C4-2B (cell line): ENCODE results near the gene ESPN.
"Not testable (repeated sequence)": the region's sequence is repeated elsewhere in the genome, so short reads cannot be mapped to it uniquely, and the experiment has no call there.

Source experiments
- H3K27ac ChIP-seq: fragments of 450-650 bp; 2 replicates; pipeline ENCODE4 v1.5.1; 2017
- ZFX ChIP-seq: fragments of 450-650 bp; IDR thresholded peaks from 2 replicates; pipeline ENCODE4 v1.6.1; 2017
- TF ChIP-seq, protein P1 (sequence below): fragments of 450-650 bp; conservative IDR thresholded peaks from 2 replicates; pipeline ENCODE4 v1.5.1; 2017; ENCODE audit warnings: mild to moderate bottlenecking

ESPN gene

DNA sequence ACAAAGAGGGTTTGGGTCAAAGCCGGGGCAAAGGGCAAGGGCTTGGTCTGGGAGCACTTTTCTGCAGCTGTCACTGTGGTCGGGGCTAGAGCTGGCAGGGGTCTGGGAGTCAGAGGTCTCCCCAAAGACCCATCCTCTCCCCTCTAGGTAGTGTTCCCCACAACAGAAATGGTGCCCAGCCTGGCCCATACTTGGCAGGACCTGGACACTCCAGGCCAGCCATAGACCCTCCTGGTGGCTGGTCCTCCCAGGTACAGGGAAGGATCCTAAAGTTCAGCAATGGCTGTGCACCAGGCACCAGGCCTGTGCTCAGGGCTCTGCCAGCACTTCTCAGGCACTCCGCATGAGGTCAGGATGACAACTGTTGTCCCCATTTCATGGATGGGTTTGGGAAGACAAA is 11.0 kb downstream of the ESPN start:
- no peak for TF ChIP-seq ZFX

DNA sequence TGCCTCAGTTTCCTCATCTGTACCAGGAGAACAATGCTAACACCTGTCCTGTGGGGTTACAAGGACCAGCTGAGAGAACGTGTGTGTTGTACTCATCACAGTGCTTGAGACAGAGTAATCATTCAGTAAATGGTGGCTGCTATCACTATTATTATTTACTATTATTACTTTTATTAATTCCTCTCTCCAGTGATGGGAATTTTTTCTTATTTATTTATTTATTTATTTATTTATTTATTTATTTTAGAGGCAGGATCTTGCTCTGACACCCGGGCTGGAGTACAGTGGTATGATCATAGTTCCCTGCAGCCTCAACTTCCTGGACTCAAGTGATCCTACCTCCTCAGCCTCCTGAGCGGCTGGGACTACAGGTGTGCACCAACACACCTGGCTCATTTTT is 11.7 kb downstream of the ESPN start:
- not testable (repeated sequence) for H3K27ac ChIP-seq

More for the DNA sequence above, 11.0 kb downstream of the ESPN start:
- H3K27ac ChIP-seq, result no peak overlapping the region

DNA sequence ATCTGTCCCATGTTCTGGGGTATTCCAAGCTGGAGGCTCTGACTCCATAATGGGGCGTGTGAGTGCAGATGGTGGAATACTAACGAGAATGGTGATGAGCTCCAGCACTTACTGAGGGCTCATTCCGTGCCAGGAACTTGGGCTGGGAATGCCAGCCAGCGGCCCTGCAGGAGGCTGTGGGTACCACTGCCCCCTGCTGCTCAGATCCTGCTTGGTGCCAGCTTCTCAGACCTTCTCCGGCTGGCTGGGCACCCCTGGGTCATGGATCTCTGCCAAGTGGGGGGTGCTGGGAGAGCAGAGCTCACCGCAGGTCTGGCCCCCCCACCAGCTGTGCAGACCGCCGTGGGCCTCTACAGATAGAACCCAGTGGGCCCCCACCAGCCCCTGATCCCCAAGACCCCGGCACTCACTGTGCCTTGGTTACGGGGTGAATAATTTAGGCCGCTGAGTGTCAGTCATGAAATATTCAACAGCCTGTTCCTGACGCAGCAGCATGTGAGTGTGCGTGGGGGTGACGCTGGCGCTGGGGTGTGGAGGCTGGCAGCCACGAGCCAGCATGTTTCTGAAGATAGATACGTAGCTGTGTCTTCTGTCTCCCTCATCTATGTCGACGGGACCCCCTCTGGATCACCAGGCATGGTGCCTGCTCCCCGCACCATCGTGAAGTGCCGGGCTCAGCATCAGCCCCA is 12.6 kb downstream of the ESPN start:
- not testable (repeated sequence) for H3K27ac ChIP-seq

DNA sequence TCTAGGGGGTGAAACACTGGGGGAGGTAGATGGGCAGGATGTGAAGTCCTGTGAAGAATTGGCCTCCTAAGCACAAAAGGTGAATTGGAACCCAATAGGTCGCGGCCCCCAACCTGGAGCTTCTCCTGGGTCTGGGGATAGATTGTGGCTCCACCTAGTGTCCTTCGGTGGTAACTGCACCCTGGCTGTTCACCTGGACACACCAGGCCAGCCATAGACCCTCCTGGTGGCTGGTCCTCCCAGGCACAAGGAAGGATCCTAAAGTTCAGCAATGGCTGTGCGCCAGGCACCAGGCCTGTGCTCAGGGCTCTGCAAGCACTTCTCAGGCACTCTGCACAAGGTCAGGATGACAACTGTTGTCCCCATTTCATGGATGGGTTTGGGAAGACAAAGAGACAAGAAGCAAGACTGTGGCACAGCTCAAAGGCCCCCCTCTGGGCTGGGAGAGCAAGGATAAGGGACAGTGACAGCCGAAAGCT is 13.5 kb downstream of the ESPN start:
- TF ChIP-seq ZFX, result no peak
- TF ChIP-seq, protein P1, sequence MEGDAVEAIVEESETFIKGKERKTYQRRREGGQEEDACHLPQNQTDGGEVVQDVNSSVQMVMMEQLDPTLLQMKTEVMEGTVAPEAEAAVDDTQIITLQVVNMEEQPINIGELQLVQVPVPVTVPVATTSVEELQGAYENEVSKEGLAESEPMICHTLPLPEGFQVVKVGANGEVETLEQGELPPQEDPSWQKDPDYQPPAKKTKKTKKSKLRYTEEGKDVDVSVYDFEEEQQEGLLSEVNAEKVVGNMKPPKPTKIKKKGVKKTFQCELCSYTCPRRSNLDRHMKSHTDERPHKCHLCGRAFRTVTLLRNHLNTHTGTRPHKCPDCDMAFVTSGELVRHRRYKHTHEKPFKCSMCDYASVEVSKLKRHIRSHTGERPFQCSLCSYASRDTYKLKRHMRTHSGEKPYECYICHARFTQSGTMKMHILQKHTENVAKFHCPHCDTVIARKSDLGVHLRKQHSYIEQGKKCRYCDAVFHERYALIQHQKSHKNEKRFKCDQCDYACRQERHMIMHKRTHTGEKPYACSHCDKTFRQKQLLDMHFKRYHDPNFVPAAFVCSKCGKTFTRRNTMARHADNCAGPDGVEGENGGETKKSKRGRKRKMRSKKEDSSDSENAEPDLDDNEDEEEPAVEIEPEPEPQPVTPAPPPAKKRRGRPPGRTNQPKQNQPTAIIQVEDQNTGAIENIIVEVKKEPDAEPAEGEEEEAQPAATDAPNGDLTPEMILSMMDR, result peak; percentile 95
- H3K27ac ChIP-seq, result no peak overlapping the region

DNA sequence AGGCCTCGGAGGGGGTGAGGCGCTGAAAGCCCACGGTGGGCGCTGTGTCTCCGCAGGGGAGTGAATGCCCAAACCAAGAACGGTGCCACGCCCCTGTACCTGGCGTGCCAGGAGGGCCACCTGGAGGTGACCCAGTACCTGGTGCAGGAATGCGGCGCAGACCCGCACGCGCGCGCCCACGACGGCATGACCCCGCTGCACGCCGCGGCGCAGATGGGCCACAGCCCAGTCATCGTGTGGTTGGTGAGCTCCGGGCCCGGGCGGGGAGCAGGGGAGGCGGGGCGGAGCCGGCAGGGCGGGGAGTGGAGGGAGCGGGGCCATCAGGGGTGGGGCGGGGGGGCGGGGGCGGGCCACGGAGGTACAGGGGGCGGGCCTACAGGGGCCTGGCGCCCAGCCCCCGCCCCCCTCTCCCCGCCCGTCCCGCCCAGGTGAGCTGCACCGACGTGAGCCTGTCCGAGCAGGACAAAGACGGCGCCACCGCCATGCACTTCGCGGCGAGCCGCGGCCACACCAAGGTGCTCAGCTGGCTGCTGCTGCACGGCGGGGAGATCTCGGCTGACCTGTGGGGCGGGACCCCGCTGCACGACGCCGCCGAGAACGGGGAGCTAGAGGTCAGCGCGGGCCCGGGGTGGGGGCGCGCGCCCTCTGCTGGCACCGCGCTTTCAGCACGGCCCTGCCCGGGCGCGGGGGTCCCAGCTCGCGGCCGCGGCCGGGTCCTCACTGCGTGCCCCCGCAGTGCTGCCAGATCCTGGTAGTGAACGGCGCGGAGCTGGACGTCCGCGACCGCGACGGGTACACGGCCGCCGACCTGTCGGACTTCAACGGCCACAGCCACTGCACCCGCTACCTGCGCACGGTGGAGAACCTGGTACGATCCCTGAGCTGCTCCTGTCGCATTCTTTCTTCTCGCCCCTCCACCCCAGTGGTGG is 15.9 kb downstream of the ESPN start:
- TF ChIP-seq, protein P1, result peak; percentile 31
- TF ChIP-seq ZFX, result no peak
- H3K27ac ChIP-seq, result no peak overlapping the region

DNA sequence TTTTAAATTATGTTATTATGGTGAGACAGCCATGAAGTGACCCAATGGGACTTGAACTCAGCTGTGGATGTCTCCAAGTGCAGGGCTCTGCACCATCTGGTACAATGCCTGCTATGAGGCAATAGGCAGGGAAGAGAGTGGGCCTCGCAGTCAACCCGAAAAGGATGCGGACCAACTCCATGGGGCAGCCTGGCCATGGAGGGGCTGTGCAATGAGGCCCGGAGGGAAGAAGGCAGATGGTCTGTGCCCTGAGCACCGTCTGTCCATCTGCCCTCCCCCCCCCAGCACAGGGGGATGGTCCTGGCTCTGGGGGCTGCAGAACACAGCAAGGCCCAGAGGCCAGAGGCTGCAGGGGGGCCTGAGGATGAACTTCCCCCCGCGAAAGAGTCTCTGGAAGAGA is 17.0 kb downstream of the ESPN start:
- no peak for TF ChIP-seq ZFX
- TF ChIP-seq, protein P1, result no peak
- H3K27ac ChIP-seq, result no peak overlapping the region

DNA sequence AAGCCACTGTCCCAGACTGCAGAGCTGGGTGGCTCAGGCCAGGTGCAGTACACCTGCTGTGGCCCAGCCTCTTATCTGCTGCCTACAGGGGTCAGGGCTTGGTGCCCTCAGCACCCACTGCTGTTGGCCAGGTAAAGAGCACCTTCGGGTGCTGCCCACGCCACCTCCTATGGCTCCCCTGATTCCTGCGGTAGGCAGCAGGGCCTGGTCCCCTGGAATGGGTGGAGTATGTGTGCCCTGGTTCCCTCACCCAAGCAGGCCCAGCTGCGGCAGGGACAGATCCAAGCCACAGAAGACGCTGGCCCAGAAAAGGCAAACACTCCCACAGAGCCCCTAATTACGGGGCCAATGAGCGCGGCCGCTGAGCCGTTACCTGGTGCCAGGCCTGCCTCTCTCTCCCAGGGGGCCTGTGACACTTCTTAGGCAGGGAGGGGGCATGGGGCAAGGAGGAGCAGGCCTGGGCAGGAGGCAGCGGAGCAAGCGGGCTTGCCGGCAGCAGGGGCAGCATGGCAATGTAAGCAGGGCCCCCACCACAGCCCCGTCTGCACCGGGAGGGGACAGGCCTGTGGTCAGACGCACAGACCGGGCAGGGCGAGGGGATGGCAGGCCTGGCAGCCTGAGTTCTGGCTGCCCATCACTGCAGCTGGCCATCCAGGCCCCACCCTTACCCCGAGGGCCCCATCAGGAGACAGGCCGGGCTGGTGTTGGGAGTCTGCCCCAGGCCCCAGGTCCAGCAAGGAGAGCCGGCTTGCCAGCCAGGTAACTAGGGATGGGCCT is 19.0 kb downstream of the ESPN start:
- H3K27ac ChIP-seq, result no peak overlapping the region

GRCh38 chr1:6444377-6444776 is 19.8 kb downstream of the ESPN start:
- no peak for TF ChIP-seq ZFX
- TF ChIP-seq, protein P1, result no peak

More for the DNA sequence above, 19.0 kb downstream of the ESPN start:
- TF ChIP-seq, protein P1, result no peak
- TF ChIP-seq ZFX, result no peak

More at GRCh38 chr1:6444377-6444776, 19.8 kb downstream of the ESPN start:
- H3K27ac ChIP-seq, result no peak overlapping the region
